Glomerular visceral epithelial cell (primary cell): Measurements from ENCODE around the gene CRYBA2.

Experiments
- DNase-seq: peaks from one replicate; pipeline ENCODE4 v3.0.0-alpha.2; 2016; ENCODE audit errors: extremely low spot score

The CRYBA2 gene

GRCh38 chr2:218956039-218956438, 37.2 kb downstream of the CRYBA2 start:
- DNase-seq: no peak

GRCh38 chr2:218954541-218955300, 38.5 kb downstream of the CRYBA2 start:
- DNase-seq: no peak

GRCh38 chr2:218953366-218953954, 39.8 kb downstream of the CRYBA2 start:
- no peak for DNase-seq

GRCh38 chr2:218952160-218952559, 41.1 kb downstream of the CRYBA2 start:
- no peak for DNase-seq

GRCh38 chr2:218946621-218947020, 46.6 kb downstream of the CRYBA2 start:
- DNase-seq: no peak

GRCh38 chr2:218944759-218945404, 48.3 kb downstream of the CRYBA2 start:
- DNase-seq: no peak
